Hepatocyte (in vitro differentiated cells): Measurements from ENCODE around the gene TMEM19.

Source experiments
- CTCF ChIP-seq: fragments of 200-600 bp; sonication (generic); IDR thresholded peaks from 2 replicates; pipeline ENCODE4 v1.5.1; 2016; ENCODE audit warnings: antibody characterized with exemption, mild to moderate bottlenecking; ENCODE audit not compliant: poor library complexity
- EZH2 ChIP-seq: fragments of 200-600 bp; sonication (generic); IDR thresholded peaks from 2 replicates; pipeline ENCODE4 v1.6.1; 2016; ENCODE audit warnings: antibody characterized with exemption, mild to moderate bottlenecking, borderline replicate concordance
- EZH2phosphoT487 ChIP-seq: fragments of 200-600 bp; sonication (generic); IDR thresholded peaks from one replicate; pipeline ENCODE4 v1.6.1; 2018; ENCODE audit warnings: antibody characterized with exemption, mild to moderate bottlenecking, low read depth, moderate library complexity; ENCODE audit not compliant: unreplicated experiment, severe bottlenecking

DNA sequence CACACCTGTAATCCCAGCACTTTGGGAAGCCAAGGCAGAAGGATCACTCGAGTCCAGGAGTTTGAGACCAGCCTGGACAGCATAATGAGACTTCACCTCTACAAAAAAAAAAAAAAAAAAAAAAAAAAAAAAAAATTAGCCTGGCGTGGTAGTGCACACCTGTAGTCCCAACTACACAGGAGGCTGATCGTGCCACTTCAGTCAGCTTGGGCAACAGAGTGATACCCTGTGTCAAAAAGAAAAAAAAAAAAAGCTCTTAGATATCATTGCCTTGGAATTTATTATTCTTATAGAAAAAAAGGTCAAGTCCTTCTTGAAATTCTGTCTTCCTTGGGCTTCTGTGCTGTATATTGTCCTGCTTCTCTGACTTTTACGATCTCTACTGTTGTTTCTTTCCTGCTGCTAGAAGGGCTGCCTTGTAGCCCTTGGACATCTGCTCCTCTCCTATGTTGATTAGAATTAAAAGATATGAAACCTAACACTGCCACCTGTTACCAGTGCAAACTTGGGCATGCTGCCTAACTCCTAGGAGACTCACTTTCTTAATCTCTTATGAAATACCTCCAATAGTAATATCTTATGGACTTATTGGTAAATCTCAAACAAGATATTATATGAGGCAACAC, 5.7 kb downstream of the TMEM19 start:
- no peak for TF ChIP-seq CTCF
- no peak for TF ChIP-seq EZH2phosphoT487
- TF ChIP-seq EZH2, result no peak
